A549 treated with RU486 at 1 μM for 4 hours (cell line): ENCODE data around the gene ECT2. TPM values are rescaled to one million over a fixed set of nuclear protein-coding genes. Genes with fewer than 3 reads are reported as not detected.

ENCODE experiments used
- total RNA-seq: library from RNA; stranded (reverse); fragments of 200-300 nt; extraction: Qiagen RNA extraction; gene quantifications from 5 replicates; pipeline ENCODE4 v1.2.3, GENCODE V29; 2022; ENCODE audit warnings: low read depth

The ECT2 gene, protein sequence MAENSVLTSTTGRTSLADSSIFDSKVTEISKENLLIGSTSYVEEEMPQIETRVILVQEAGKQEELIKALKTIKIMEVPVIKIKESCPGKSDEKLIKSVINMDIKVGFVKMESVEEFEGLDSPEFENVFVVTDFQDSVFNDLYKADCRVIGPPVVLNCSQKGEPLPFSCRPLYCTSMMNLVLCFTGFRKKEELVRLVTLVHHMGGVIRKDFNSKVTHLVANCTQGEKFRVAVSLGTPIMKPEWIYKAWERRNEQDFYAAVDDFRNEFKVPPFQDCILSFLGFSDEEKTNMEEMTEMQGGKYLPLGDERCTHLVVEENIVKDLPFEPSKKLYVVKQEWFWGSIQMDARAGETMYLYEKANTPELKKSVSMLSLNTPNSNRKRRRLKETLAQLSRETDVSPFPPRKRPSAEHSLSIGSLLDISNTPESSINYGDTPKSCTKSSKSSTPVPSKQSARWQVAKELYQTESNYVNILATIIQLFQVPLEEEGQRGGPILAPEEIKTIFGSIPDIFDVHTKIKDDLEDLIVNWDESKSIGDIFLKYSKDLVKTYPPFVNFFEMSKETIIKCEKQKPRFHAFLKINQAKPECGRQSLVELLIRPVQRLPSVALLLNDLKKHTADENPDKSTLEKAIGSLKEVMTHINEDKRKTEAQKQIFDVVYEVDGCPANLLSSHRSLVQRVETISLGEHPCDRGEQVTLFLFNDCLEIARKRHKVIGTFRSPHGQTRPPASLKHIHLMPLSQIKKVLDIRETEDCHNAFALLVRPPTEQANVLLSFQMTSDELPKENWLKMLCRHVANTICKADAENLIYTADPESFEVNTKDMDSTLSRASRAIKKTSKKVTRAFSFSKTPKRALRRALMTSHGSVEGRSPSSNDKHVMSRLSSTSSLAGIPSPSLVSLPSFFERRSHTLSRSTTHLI
- 46.5 to 90.7 TPM (median 85.8 TPM) in 5 replicates for total RNA-seq

DNA sequence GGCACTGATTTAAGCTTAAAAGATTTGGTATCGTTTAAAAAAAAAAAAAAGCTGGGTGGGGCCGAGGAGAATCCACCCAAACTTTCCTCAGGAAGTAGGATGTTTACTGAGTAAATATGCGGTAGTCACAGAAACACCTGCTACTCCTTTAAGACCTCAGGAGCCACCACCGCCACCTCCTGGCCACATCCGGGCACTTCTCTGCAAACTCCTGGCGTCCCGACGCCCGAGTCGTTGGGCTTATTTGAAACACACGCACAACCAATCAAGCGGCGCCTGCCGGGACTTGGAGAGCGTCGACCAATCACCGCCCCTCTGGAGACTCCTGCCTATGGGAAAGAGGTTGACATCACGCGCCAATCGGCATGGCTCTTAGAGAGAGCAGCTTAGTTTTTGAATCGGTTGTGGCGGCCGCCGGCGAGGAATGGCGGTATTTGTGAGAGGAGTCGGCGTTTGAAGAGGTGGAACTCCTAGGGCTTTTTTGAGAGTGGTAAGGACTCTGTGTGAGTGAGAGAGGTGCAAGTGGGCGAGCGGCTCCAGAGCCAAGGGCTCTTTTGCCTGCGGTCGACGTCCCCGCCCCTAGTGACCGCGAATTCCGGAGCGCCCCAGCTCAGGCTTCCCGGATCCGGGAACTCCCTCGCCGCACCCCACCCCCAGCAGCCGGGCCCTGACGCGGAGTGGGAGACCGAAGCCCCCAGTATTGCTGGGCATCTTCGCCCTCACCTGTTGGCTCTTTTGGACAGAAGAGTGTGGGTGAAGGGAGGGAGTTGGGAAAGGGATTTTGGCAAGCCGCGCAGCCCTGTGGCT is at the start of gene ECT2:
ECT2 (plus strand) TSS at position 359 of the 807 bp plus-strand sequence. CDS start 3,805 bp downstream, outside the sequence.

GRCh38 chr3:172710664-172711453 is 39.7 kb upstream of the ECT2 start, which contains the start of gene NCEH1:
TSS of gene NCEH1 (minus strand) at chr3:172711067. CDS start at chr3:172710984, 83 bp downstream.

Other genes starting within 250 kb of the ECT2 start
- gene TNFSF10, start 227.3 kb upstream of the ECT2 start, total RNA-seq, result 0.21 to 0.34 TPM (median 0.21 TPM) in 3 of 5 replicates, not detected in the others
- 22.5 to 39.1 TPM (median 33.1 TPM) in 5 replicates for gene NCEH1, start 39.7 kb upstream of the ECT2 start, total RNA-seq